Gastrocnemius medialis (tissue), 4 donors: Measurements from ENCODE around the gene PSPN. TPM values are rescaled to one million over a fixed set of nuclear protein-coding genes. Genes with fewer than 3 reads are reported as not detected.
"Not testable (repeated sequence)": the region's sequence is repeated elsewhere in the genome, so short reads cannot be mapped to it uniquely, and the experiment has no call there.

Source experiments
- ATAC-seq, 2 donors: fragments of 150-250 bp; one replicate each; pipeline ENCODE4 v1.9.1; 2016
- DNase-seq, 2 donors: peaks; one replicate each; pipeline ENCODE4 v3.0.0-alpha.2; 2019
- H3K27ac ChIP-seq, 4 donors: fragments of 200-600 bp; sonication (generic); 1 replicate in 1 of 4; 2 replicates in 3 of 4; pipeline ENCODE4 v1.5.1; 2016 to 2018; ENCODE audit warnings: mild to moderate bottlenecking in 2 of 4, moderate library complexity in 1 of 4
- H3K27me3 ChIP-seq, 3 donors: fragments of 200-600 bp; sonication (generic) in 2 of 3; 1 replicate in 1 of 3; 2 replicates in 2 of 3; pipeline versions ENCODE4 v1.5.1 to v1.6.0; 2016 to 2019; ENCODE audit warnings: mild to moderate bottlenecking in 1 of 3, moderate library complexity in 1 of 3
- H3K36me3 ChIP-seq, 2 donors: fragments of 200-600 bp; sonication (generic) in 1 of 2; one replicate each; pipeline ENCODE4 v1.5.1; 2017 to 2018
- H3K4me1 ChIP-seq, 2 donors: fragments of 200-600 bp; sonication (generic) in 1 of 2; one replicate each; pipeline ENCODE4 v1.5.1; 2016 to 2017; ENCODE audit warnings: mild to moderate bottlenecking in 2 of 2
- H3K4me3 ChIP-seq, 4 donors: fragments of 200-600 bp; sonication (generic) in 3 of 4; 1 replicate in 1 of 4; 2 replicates in 3 of 4; pipeline ENCODE4 v1.5.1; 2016 to 2019; ENCODE audit warnings: mild to moderate bottlenecking in 2 of 4
- H3K9me3 ChIP-seq, 3 donors: fragments of 200-600 bp; sonication (generic) in 2 of 3; 1 replicate in 1 of 3; 2 replicates in 2 of 3; pipeline ENCODE4 v1.5.1; 2016 to 2019
- CTCF ChIP-seq, 5 experiments: fragments of 450-650 bp in 3 of 5; fragments of 200-600 bp in 2 of 5; sonication (generic) in 2 of 5; IDR thresholded peaks in 4 of 5; conservative IDR thresholded peaks in 1 of 5; 1 replicate in 4 of 5; 2 replicates in 1 of 5; pipeline ENCODE4 v1.5.1; 2016 to 2019; ENCODE audit warnings: antibody characterized with exemption in 5 of 5, mild to moderate bottlenecking in 3 of 5, moderate library complexity in 3 of 5
- POLR2A ChIP-seq, 2 donors: fragments of 450-650 bp; IDR thresholded peaks; one replicate each; pipeline ENCODE4 v1.6.1; 2017; ENCODE audit warnings: antibody characterized with exemption in 2 of 2, mild to moderate bottlenecking in 2 of 2, moderate library complexity in 2 of 2
- in situ Hi-C, 4 donors: fragments of 200-750 bp; cut with MboI; loops; one replicate each; pipeline versions ENCODE4 v1.15.0 to v1.8.0; 2017; ENCODE audit warnings: low sequenced_read_pairs in 4 of 4
- intact Hi-C: fragments of 100-400 bp; cut with DNase I; formaldehyde crosslinking; loops from one replicate; pipeline ENCODE4 v1.15.1; 2023; ENCODE audit warnings: low total_unique reads
- total RNA-seq, 4 donors: library from RNA; depleted of rRNA; stranded (reverse); fragments of >200 nt; gene quantifications; one replicate each; pipeline versions ENCODE4 v1.1.0 to v1.2.3, GENCODE V29; 2016

The PSPN gene
- total RNA-seq, 4 donors from 2014 or later, result 0.15 to 0.75 (median 0.43) TPM

GRCh38 chr19:6359568-6360341 lies 16.0 kb downstream of the PSPN start:
- Histone ChIP-seq H3K4me3 (no peak overlapping the region), H3K27ac (no peak overlapping the region), H3K36me3 (peaks cover 0 to 14% of the 10 kb centered on the region in 2 donors), H3K27me3 (no peaks in the 10 kb centered on the region), H3K9me3 (no peaks in the 10 kb centered on the region), H3K4me1 (peaks cover 9 to 11% of the 10 kb centered on the region in 2 donors)
- in situ Hi-C loops, result no loop called here
- intact Hi-C loops, result loop anchor here (5.0 kb wide), 1 partner anchor 87 kb away; no protein-coding TSS in a partner anchor
- DNase-seq (no peak), ATAC-seq (no peak)
- no peak for TF ChIP-seq POLR2A (IDR thresholded peaks at IDR 0.05)
- TF ChIP-seq CTCF (IDR thresholded peaks at IDR 0.05 in 4 of 5, conservative IDR thresholded peaks at IDR 0.05 in 1 of 5), result no peak

GRCh38 chr19:6358003-6358402 lies 17.7 kb downstream of the PSPN start:
- H3K4me1 ChIP-seq, result peaks cover 9 to 11% of the 10 kb centered on the region in 2 donors
- H3K36me3 ChIP-seq, result no peaks in the 10 kb centered on the region
- intact Hi-C loops (no loop called here), in situ Hi-C loops (no loop called here)
- H3K9me3 ChIP-seq, result no peaks in the 10 kb centered on the region
- H3K27ac ChIP-seq, result peak overlapping the region; percentile 81 to 88 (median 85)
- TF ChIP-seq POLR2A (IDR thresholded peaks at IDR 0.05), result no peak
- TF ChIP-seq CTCF (IDR thresholded peaks at IDR 0.05 in 4 of 5, conservative IDR thresholded peaks at IDR 0.05 in 1 of 5), result no peak
- ATAC-seq, result peak; percentile 57 to 65
- DNase-seq, result peak; percentile 56 to 68
- no peaks in the 10 kb centered on the region for H3K27me3 ChIP-seq
- peak overlapping the region in 1 of 4 donors; percentile 30 for H3K4me3 ChIP-seq

GRCh38 chr19:6357174-6357573 lies 18.6 kb downstream of the PSPN start:
- no peak for ATAC-seq
- no peak overlapping the region for H3K4me3 ChIP-seq
- intact Hi-C loops (no loop called here), in situ Hi-C loops (no loop called here)
- no peaks in the 10 kb centered on the region for H3K9me3 ChIP-seq
- H3K36me3 ChIP-seq, result no peaks in the 10 kb centered on the region
- DNase-seq, result no peak
- H3K27ac ChIP-seq, result peak overlapping the region in 3 of 4 donors; percentile 81 to 88 (median 85)
- no peaks in the 10 kb centered on the region for H3K27me3 ChIP-seq
- no peak for TF ChIP-seq CTCF (IDR thresholded peaks at IDR 0.05 in 4 of 5, conservative IDR thresholded peaks at IDR 0.05 in 1 of 5)
- no peak for TF ChIP-seq POLR2A (IDR thresholded peaks at IDR 0.05)
- peaks cover 2 to 5% of the 10 kb centered on the region in 2 donors for H3K4me1 ChIP-seq

GRCh38 chr19:6355321-6356040 lies 20.3 kb downstream of the PSPN start:
- DNase-seq, H3K27me3 ChIP-seq, in situ Hi-C loops, H3K27ac ChIP-seq, ATAC-seq, H3K9me3 ChIP-seq, H3K4me3 ChIP-seq, H3K36me3 ChIP-seq, H3K4me1 ChIP-seq, intact Hi-C loops: not testable (repeated sequence)

GRCh38 chr19:6354098-6354674 lies 21.5 kb downstream of the PSPN start:
- H3K27ac ChIP-seq, result no peak overlapping the region
- no peaks in the 10 kb centered on the region for H3K27me3 ChIP-seq
- H3K4me3 ChIP-seq, result no peak overlapping the region
- no peak for DNase-seq
- no peak for TF ChIP-seq POLR2A (IDR thresholded peaks at IDR 0.05)
- TF ChIP-seq CTCF (IDR thresholded peaks at IDR 0.05 in 4 of 5, conservative IDR thresholded peaks at IDR 0.05 in 1 of 5), result no peak
- no peaks in the 10 kb centered on the region for H3K36me3 ChIP-seq
- H3K4me1 ChIP-seq, result peaks cover 0 to 4% of the 10 kb centered on the region in 2 donors
- ATAC-seq, result no peak
- intact Hi-C loops, result no loop called here
- H3K9me3 ChIP-seq, result no peaks in the 10 kb centered on the region
- in situ Hi-C loops, result no loop called here
